Epidermal melanocyte (primary cell): ENCODE measurements around the gene OR2Y1.
"Not testable (repeated sequence)": the region's sequence is repeated elsewhere in the genome, so short reads cannot be mapped to it uniquely, and the experiment has no call there.

Experiments used
- DNase-seq: peaks from one replicate; pipeline ENCODE4 v3.0.0; 2011; ENCODE audit warnings: low spot score; ENCODE audit not compliant: insufficient read length

The OR2Y1 gene

DNA sequence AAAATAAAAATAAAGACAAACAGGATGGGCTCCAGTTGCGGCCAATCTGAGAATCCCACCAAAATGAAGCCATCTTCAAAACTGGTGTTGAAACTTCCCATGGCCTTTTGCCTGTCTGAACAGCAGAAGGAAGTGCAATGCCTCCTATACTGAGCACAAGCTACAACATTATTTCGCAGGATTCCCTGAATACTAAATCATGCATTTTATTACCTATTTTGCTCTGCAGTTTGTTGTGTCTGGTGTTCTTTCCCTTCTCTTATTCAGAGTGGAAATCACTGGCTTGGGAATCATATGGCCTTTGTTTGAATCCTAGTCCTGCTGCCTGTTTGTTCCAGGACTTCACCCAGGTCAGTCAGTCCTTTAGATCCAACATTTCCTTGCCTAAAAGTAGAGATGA is at the start of gene OR2Y1:
Gene OR2Y1 (minus strand): TSS at position 101 of the 400 bp plus-strand sequence. CDS start 0 bp downstream, at position 101.
- DNase-seq = no peak

DNA sequence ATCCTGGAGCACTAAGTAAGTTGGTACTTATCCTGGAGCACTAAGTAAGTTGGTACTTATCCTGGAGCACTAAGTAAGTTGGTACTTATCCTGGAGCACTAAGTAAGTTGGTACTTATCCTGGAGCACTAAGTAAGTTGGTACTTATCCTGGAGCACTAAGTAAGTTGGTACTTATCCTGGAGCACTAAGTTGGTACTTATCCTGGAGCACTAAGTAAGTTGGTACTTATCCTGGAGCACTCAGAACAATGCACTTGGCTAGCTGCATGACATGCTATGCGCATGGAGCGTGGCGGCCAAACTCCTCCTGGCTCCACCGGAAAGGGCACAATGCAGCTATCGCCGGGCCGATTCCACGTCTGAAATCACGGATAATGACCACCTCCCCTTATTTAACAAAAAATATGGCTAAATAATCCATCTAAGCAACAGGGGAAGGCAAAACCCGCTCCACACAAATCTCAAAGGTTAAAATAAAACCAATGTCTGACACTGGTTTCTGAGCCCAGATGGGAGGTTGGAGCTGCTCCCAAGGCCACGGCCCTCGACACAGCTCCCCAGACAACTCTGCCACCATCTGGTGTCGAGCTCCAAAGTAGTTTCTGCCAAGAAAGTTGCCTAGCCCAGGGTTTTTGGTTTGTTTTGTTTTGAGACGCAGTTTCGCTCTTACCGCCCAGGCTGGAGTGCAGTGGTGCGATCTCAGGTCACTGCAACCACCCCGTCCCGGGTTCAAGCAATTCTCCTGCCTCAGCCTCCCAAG is 49.0 kb upstream of the OR2Y1 start:
- not testable (repeated sequence) for DNase-seq

DNA sequence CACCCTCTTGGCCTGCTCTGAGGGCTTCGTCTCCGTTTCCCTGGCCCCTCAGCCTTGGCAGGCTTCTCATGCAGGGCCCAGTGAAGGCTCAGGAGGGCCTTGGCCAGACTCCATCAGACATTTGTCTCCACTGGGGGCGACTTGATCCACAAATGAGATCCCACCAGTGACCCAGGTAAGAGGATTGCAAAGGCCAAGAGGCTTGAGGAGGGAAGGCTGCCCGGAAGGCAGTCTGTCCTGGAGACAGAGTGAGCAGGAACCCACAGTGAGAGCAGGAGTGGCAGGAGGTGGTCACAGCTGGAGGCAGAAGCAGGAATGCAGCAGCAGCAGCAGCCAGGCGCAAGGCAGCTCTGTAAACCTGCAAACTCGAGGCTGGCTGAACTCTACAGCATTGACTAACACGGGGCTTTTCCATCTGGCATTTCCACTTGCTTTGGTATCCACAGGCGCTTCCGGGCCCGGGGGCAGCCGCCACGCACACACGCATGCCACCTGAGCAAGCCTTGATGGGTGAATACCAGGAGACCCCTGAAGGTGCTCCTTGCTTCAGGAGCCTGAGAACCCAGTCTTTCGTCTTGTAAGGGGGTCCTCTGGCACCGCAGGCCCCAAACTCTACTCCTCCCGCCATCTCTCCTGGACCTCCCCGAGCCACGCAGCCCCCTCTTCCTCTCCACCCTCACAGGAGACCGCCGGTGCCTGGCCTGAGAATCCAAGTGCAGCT is 48.0 kb upstream of the OR2Y1 start:
- DNase-seq = no peak

- DNase-seq = no peak
Observed at GRCh38 chr5:180786531-180787398, 46.9 kb upstream of the OR2Y1 start.

- DNase-seq = peak; percentile 61
Observed at GRCh38 chr5:180785794-180786221, 46.0 kb upstream of the OR2Y1 start.

DNA sequence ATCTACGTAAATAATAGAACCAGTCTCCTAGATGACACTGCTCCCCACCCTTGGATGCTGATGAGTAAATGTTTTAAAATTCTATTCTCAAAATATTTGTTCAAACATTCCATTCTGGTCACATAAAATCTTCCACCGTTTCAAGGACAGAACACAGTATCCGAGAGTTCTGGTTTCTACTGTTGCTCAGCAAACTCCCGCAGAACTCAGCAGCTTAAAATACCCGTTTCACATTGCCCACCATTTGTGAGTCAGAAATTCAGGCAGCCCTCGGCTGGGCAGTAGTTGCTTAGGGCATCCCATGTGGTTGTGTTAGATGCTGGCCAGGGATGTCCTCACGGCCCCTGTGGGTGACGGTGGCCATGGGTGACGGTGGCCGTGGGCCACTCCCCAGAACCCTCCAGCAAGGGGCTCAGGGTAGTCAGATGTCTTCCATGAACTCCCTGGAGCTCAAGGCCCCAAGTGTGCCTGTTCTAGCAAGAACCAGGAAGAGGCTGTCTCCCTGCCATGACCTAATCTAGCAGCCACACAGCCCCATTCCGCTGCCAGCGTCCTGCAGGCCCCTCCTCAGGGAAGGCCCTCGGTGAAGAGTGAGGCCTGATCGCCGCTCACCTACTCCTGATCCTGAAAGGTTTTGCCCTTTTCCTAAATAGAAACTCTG is 45.4 kb upstream of the OR2Y1 start:
- no peak for DNase-seq

DNA sequence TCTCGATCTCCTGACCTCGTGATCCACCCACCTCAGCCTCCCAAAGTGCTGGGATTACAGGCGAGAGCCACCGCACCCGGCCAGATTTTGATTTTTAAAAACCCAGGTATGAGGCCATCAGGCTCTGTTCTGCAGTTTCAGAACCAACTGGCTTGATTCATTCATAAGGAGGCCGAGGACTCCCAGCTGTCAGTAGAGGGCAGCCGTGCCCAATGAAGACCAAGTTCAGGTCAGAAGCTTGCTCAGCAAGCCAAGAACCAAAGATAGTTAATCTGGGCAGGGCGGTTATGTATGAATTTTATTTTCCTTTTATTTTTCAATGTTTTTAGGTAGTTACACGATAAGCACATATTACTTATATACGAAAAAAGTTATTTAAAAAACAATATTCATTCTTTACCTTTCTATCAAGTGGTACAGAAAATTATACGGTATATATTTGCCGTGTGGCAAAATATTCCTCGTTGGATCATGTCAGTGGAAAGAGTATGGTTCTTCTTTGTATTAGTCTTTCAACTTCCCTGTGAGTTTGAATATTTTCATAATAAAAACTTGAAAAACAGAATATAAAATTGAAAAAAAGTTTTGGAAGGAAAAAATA is 44.7 kb upstream of the OR2Y1 start:
- peak; percentile 89 for DNase-seq

GRCh38 chr5:180783340-180784052 is 43.6 kb upstream of the OR2Y1 start:
- DNase-seq = no peak

DNA sequence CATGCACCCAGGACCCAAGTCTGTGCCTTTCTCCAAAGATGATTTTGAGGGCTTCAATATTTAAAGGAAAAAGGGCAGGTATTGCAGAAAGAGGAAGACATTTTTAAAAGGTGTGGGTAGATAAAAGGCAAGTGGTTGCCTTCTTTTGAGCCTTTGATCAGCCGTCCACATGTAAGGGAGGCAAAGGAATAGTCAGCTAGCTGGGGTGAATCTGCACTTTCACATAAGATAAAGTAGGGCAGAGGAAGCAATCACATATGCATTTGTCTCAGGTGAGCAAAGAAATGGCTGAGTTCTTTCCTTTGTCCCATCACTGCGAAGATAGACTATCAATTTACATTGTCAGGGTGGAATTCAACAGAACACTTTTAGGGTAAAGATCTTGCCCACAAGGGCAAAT is 42.9 kb upstream of the OR2Y1 start:
- no peak for DNase-seq

DNA sequence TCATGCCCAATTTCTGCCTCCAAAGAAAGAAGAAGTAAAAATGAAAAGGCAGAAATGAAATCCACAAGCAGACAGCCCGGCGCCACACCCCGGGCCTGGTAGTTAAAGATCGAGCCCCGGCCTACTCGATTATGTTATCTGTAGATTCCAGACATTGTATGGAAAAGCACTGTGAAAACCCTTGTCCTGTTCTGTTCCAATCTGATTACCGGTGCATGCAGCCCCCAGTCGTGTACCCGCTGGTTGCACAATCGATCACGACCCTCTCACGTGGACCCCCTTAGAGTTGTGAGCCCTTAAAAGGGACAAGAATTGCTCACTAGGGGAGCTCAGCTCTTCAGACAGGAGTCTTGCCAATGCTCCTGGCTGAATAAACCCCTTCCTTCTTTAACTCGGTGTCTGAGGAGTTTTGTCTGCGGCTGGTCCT is 42.1 kb upstream of the OR2Y1 start:
- DNase-seq = not testable (repeated sequence)

GRCh38 chr5:180779985-180780610 is 40.2 kb upstream of the OR2Y1 start:
- DNase-seq = no peak

DNA sequence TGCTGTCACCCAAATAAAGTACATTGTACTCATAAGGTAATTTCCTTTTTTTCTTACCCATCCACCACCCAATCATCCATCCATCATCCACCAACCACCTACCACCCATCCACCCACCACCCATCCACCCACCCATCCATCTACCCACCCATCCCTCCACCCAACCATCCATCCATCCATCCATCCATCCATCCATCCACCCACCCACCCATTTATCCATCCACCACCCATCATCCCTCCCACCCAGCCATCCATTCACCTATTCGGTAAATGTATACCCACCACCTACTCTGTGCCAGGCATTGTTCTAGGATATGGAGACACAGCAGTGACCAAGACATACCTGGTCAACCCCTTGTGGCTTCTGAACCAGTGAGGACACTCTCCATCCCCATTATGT is 37.6 kb upstream of the OR2Y1 start:
- DNase-seq = no peak

DNA sequence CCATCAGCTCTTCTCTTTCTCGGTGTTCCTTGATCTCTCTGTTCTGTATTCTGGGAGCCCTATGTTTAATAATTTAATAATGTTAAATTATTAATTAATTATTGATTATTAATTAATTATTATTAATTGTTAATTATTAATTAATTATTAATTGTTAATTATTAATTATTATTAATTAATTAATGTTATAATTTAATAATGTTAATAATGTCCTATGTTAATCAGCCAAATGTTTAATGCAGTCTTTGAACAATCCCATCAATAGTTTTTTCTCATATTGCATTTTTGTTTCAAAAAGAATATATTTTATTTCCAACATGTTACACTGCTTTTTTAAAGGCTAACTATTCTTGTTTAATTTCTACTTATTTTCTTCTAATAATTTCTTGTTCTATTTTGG is 36.5 kb upstream of the OR2Y1 start:
- DNase-seq = no peak

DNA sequence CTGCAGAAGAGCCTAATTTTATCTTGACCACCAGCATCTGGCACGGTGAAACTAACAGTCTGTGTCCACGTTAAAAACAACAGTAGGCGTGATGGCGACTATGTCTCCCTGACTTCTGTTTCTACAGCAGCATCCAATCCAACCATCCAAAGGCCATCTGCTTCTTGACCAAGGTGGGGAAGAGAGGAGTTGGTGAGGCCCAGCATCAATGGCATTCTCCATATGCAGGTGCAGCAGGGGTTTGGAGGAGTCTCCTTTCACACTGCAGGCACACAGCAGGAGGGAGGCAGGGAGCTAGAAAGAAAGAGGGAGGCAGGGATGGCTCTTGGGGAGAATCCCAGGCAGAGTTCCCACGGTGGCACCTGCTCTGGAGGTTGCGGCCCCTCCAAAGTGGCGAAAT is 35.8 kb upstream of the OR2Y1 start:
- no peak for DNase-seq

DNA sequence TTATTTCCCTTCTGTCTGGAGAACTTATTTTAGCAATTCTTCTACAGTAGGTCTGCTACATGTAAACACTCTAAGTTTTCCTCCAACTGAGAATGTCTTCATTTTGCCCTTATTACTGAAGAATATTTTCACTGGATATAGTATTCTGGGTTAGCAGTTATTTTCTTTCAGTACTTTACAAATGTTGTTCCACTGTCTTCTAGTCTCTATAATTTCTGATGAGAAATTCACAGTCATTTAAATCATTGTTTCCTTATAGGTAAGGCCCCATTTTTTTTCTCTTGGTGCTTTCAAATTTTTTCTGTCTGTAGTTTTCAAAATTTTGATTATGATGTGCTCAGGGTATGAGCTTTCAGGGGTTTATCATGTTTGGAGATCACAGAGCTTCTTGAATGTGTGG is 32.0 kb upstream of the OR2Y1 start:
- no peak for DNase-seq

- DNase-seq = no peak
Observed at GRCh38 chr5:180769821-180770220, 30.0 kb upstream of the OR2Y1 start.

GRCh38 chr5:180755601-180756000 is 15.7 kb upstream of the OR2Y1 start:
- DNase-seq = no peak

DNA sequence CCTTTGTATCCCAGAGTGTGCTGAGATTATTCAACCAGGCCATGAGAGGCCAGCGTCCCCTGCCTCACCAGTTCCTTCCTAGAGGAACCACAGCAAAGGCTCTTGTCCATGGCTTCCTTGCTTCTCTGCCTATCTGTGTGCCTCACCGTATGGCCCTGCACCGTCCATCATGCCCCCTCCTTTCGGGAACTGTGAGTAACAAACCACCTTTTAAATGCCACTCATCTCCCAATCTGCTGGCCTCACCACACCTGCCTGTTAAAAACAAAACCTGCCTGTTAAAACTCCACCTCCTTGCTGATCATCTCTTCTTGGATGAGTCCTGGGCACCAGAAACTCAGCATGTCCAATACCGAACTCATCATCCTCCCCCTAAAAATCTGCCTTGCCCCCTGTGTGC is 4.4 kb upstream of the OR2Y1 start:
- DNase-seq = no peak

DNA sequence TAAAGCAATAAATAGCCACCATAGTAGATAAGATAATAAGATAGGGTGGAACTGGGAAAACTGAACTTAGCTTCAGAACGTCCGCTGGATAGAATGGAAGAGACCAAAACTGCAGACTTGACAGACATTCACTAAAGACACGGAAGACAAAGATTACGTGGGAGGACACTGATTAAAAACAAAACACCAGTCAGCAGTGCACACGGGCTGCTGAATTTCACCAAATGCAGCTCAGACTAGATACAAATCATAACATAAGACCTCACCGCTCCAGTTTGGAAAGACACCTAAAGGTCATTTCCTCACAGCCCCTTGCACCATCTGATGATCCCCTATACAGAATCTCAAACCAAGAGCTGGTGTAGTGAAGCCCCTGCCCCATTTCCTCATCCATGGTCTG is 2.9 kb upstream of the OR2Y1 start:
- no peak for DNase-seq

GRCh38 chr5:180740953-180741352 is 1.1 kb upstream of the OR2Y1 start:
- not testable (repeated sequence) for DNase-seq
